A673 (cell line): Measurements from ENCODE around the gene IL10.

Source experiments
- CTCF ChIP-seq: fragments of 300-800, 200-600 bp; sonication (generic); conservative IDR thresholded peaks from 2 replicates; pipeline ENCODE4 v1.5.1; 2017; ENCODE audit warnings: low read depth, mild to moderate bottlenecking, antibody characterized with exemption, low read length, moderate library complexity, mixed read lengths
- EZH2 ChIP-seq: fragments of 200-600 bp; sonication (generic); IDR thresholded peaks from 2 replicates; pipeline ENCODE4 v1.6.1; 2017; ENCODE audit warnings: borderline replicate concordance, low read depth, mild to moderate bottlenecking, mixed read lengths, antibody characterized with exemption, low read length; ENCODE audit not compliant: poor library complexity, severe bottlenecking

GRCh38 chr1:206725109-206725963, 47.0 kb downstream of the IL10 start:
- TF ChIP-seq CTCF (peak; percentile 79), EZH2 (no peak)
